Esophagus muscularis mucosa (tissue), 3 donors: ENCODE measurements around the gene SLTM.

ENCODE experiments used
- POLR2A ChIP-seq: fragments of 450-650 bp; IDR thresholded peaks from one replicate; pipeline ENCODE4 v1.6.1; 2017; ENCODE audit warnings: antibody characterized with exemption, moderate library complexity, mild to moderate bottlenecking, low read depth
- POLR2AphosphoS5 ChIP-seq, 2 donors: sonication (generic); formaldehyde crosslinking; IDR thresholded peaks; one replicate each; pipeline ENCODE4 v1.6.1; 2017; ENCODE audit warnings: antibody characterized with exemption in 2 of 2
- TF ChIP-seq, protein P1 (sequence below), 3 experiments: fragments of 200-600 bp in 2 of 3; fragments of 450-650 bp in 1 of 3; sonication (generic) in 2 of 3; IDR thresholded peaks; one replicate each; pipeline ENCODE4 v1.5.1; 2017 to 2019; ENCODE audit warnings: antibody characterized with exemption in 3 of 3, mild to moderate bottlenecking in 2 of 3, moderate library complexity in 1 of 3

DNA sequence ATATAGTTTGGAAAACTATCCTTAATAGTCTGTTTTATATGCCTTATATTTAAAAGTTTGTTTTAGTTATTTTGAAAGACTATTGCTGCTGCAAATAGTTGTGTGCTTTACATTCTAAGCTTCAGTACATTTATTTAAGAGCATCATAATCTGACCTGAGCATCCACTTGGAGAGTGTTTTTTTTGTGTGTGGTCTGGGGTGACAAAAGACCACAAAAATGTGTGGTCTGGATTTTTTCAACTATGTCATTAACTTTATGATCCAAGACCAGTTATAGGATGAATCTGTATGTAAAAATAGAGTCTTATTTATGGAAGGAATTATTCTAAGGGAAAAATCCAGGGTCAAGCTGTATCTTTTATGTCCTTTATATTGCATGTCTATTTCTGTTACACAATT, 77.4 kb downstream of the SLTM start:
- TF ChIP-seq, protein P1, sequence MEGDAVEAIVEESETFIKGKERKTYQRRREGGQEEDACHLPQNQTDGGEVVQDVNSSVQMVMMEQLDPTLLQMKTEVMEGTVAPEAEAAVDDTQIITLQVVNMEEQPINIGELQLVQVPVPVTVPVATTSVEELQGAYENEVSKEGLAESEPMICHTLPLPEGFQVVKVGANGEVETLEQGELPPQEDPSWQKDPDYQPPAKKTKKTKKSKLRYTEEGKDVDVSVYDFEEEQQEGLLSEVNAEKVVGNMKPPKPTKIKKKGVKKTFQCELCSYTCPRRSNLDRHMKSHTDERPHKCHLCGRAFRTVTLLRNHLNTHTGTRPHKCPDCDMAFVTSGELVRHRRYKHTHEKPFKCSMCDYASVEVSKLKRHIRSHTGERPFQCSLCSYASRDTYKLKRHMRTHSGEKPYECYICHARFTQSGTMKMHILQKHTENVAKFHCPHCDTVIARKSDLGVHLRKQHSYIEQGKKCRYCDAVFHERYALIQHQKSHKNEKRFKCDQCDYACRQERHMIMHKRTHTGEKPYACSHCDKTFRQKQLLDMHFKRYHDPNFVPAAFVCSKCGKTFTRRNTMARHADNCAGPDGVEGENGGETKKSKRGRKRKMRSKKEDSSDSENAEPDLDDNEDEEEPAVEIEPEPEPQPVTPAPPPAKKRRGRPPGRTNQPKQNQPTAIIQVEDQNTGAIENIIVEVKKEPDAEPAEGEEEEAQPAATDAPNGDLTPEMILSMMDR (IDR thresholded peaks at IDR 0.05) = no peak
- TF ChIP-seq POLR2A (no peak), POLR2AphosphoS5 (IDR thresholded peaks at IDR 0.05) (no peak)
